Measurements from ENCODE around the gene DTD1.

GRCh38 chr20:18650224-18650623, 62.4 kb downstream of the DTD1 start:
- TF ChIP-seq CTCF (IDR thresholded peaks at IDR 0.05) (no peak), POLR2A (IDR thresholded peaks at IDR 0.05) (no peak)
